Spinal cord (tissue), 10 donors: Measurements from ENCODE around the gene KPNB1. TPM values are rescaled to one million over a fixed set of nuclear protein-coding genes. Genes with fewer than 3 reads are reported as not detected.

Experiments
- DNase-seq, 6 donors: peaks; one replicate each; pipeline versions ENCODE4 v3.0.0 to v3.0.0-alpha.2; 2013 to 2015; ENCODE audit warnings: low spot score in 6 of 6, low read depth in 4 of 6
- H3K27ac ChIP-seq: one replicate; pipeline ENCODE4 v1.5.1; 2013; ENCODE audit warnings: low read depth, low read length, control low read depth
- H3K27me3 ChIP-seq: one replicate; pipeline ENCODE4 v1.6.1; 2013; ENCODE audit warnings: low read length; ENCODE audit not compliant: control insufficient read depth, insufficient read depth
- H3K36me3 ChIP-seq: one replicate; pipeline ENCODE4 v1.6.1; 2013; ENCODE audit warnings: low read length; ENCODE audit not compliant: control insufficient read depth, insufficient read depth
- H3K4me1 ChIP-seq: one replicate; pipeline ENCODE4 v1.6.1; 2013; ENCODE audit warnings: low read length; ENCODE audit not compliant: control insufficient read depth, insufficient read depth
- H3K4me3 ChIP-seq: one replicate; pipeline ENCODE4 v1.5.1; 2013; ENCODE audit warnings: low read depth, low read length, control low read depth
- H3K9me3 ChIP-seq: one replicate; pipeline ENCODE4 v1.6.1; 2013; ENCODE audit warnings: low read length; ENCODE audit not compliant: control insufficient read depth, insufficient read depth
- WGBS: methylation state at CpG from one replicate; pipeline ENCODE4 v1.1.5; 2013; ENCODE audit warnings: missing lambda C conversion rate; ENCODE audit not compliant: insufficient coverage; 5-methylcytosine and 5-hydroxymethylcytosine counted together
- polyA plus RNA-seq, 2 donors: library from polyadenylated mRNA; unstranded; fragments of 120-200 nt; gene quantifications; one replicate each; pipeline ENCODE4 v1.2.1, GENCODE V29; 2013; ENCODE audit not compliant: insufficient read length in 2 of 2
- total RNA-seq, 2 donors: library from RNA; depleted of rRNA in 1 of 2; stranded (reverse); fragments of 120-200 nt in 1 of 2; fragments of >200 nt in 1 of 2; gene quantifications; one replicate each; pipeline versions ENCODE4 v1.2.3 to v1.2.4, GENCODE V29; 2013 to 2014
- donor health status: healthy.

KPNB1 gene
- total and polyA plus RNA-seq, 4 donors, result 152 to 185 (median 165) TPM

- WGBS, result 72% methylated on average over 2 of the region's 6 CpGs
- no peak for DNase-seq
- no peak overlapping the region for H3K4me3 ChIP-seq
- peaks cover 11% of the 10 kb centered on the region for H3K27me3 ChIP-seq
- H3K36me3 ChIP-seq, result peaks cover 21% of the 10 kb centered on the region
- H3K4me1 ChIP-seq, result peaks cover 4% of the 10 kb centered on the region
- H3K9me3 ChIP-seq, result no peaks in the 10 kb centered on the region
- H3K27ac ChIP-seq, result no peak overlapping the region
These were observed 65.2 kb downstream of the KPNB1 start for GRCh38 chr17:47714773-47715396.

GRCh38 chr17:47715669-47716325 lies 66.1 kb downstream of the KPNB1 start:
- Histone ChIP-seq H3K27ac (no peak overlapping the region), H3K27me3 (peaks cover 20% of the 10 kb centered on the region), H3K4me1 (peaks cover 9% of the 10 kb centered on the region), H3K4me3 (no peak overlapping the region), H3K36me3 (peaks cover 14% of the 10 kb centered on the region), H3K9me3 (no peaks in the 10 kb centered on the region)
- DNase-seq, result no peak
- 75% methylated on average over 2 of the region's 10 CpGs for WGBS

GRCh38 chr17:47716375-47716774 lies 66.7 kb downstream of the KPNB1 start:
- DNase-seq, result no peak
- peaks cover 8% of the 10 kb centered on the region for H3K36me3 ChIP-seq
- no peak overlapping the region for H3K27ac ChIP-seq
- H3K4me3 ChIP-seq, result no peak overlapping the region
- H3K9me3 ChIP-seq, result no peaks in the 10 kb centered on the region
- WGBS, result 97% methylated on average over 3 of the region's 3 CpGs
- H3K27me3 ChIP-seq, result peaks cover 26% of the 10 kb centered on the region
- peaks cover 14% of the 10 kb centered on the region for H3K4me1 ChIP-seq

GRCh38 chr17:47717261-47717697 lies 67.6 kb downstream of the KPNB1 start:
- Histone ChIP-seq H3K36me3 (no peaks in the 10 kb centered on the region), H3K4me1 (peaks cover 19% of the 10 kb centered on the region), H3K9me3 (no peaks in the 10 kb centered on the region), H3K27me3 (peaks cover 35% of the 10 kb centered on the region), H3K27ac (no peak overlapping the region), H3K4me3 (no peak overlapping the region)
- WGBS, result 57% methylated on average over 1 of the region's 2 CpGs
- DNase-seq, result no peak

- Histone ChIP-seq H3K9me3 (no peaks in the 10 kb centered on the region), H3K4me1 (peaks cover 19% of the 10 kb centered on the region), H3K4me3 (no peak overlapping the region), H3K27ac (no peak overlapping the region), H3K36me3 (no peaks in the 10 kb centered on the region), H3K27me3 (peaks cover 40% of the 10 kb centered on the region)
- WGBS, result 62% methylated on average over 8 of the region's 9 CpGs
- no peak for DNase-seq
These were observed 68.4 kb downstream of the KPNB1 start for GRCh38 chr17:47717979-47718621.

GRCh38 chr17:47718634-47719405 lies 69.1 kb downstream of the KPNB1 start:
- H3K27me3 ChIP-seq, result peaks cover 37% of the 10 kb centered on the region
- H3K9me3 ChIP-seq, result no peaks in the 10 kb centered on the region
- no peak overlapping the region for H3K4me3 ChIP-seq
- no peaks in the 10 kb centered on the region for H3K36me3 ChIP-seq
- DNase-seq, result no peak
- no peak overlapping the region for H3K27ac ChIP-seq
- H3K4me1 ChIP-seq, result peaks cover 19% of the 10 kb centered on the region
- WGBS, result 67% methylated on average over 6 of the region's 8 CpGs

GRCh38 chr17:47719411-47720152 lies 69.9 kb downstream of the KPNB1 start:
- H3K4me1 ChIP-seq, result peaks cover 19% of the 10 kb centered on the region
- no peak overlapping the region for H3K27ac ChIP-seq
- 71% methylated on average over 9 of the region's 9 CpGs for WGBS
- DNase-seq, result no peak
- H3K36me3 ChIP-seq, result no peaks in the 10 kb centered on the region
- H3K9me3 ChIP-seq, result no peaks in the 10 kb centered on the region
- peaks cover 37% of the 10 kb centered on the region for H3K27me3 ChIP-seq
- no peak overlapping the region for H3K4me3 ChIP-seq

- no peak overlapping the region for H3K27ac ChIP-seq
- H3K9me3 ChIP-seq, result no peaks in the 10 kb centered on the region
- no peak overlapping the region for H3K4me3 ChIP-seq
- peaks cover 40% of the 10 kb centered on the region for H3K27me3 ChIP-seq
- WGBS, result 66% methylated on average over 5 of the region's 11 CpGs
- no peak for DNase-seq
- H3K4me1 ChIP-seq, result peaks cover 19% of the 10 kb centered on the region
- H3K36me3 ChIP-seq, result no peaks in the 10 kb centered on the region
These were observed 70.5 kb downstream of the KPNB1 start for GRCh38 chr17:47720196-47720595.
